Ecto neural progenitor cell (in vitro differentiated cells): ENCODE data around the gene TENM3.

Experiments
- DNase-seq: peaks from one replicate; pipeline ENCODE4 v3.0.0-alpha.2; 2018; ENCODE audit warnings: low spot score

The TENM3 gene

DNA sequence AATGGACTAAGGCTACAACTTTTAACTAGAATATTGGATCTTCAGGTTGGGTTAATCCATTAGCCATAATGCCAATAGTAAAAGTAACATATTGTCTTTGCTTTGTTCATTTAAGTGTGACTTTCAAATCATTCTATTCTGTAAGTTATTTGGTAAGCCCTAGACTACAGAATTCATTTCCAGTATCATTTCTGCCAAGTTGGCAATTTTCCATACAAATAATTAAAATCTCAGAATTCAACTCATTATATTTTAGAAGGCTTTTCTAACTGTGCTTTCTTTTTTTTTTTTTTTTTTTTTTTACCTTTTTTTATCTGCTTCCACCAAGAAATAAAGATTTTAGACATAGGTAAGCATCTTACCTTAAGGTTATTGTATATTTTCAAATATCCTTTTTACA is 500.6 kb downstream of the TENM3 start:
- no peak for DNase-seq

DNA sequence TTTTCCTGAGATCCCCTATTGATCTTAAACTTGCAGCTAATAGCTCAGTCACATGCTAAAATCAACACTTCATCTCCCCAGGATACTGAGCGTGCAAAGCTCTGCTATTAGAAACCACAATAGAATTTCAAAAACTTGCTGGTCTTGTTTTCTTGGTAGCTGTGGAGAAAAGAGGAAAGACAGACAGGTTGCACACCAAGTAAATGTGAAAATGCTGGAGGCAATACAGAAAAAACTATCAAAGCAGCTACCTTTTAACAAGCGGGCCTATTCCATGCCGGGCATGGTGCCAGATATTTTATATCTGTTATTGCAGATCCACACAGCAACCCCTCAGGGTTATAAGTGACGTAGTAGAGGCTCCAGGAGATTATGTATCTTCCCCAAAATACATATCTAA is 502.0 kb downstream of the TENM3 start:
- DNase-seq = no peak

GRCh38 chr4:182746876-182747275 is 503.7 kb downstream of the TENM3 start:
- DNase-seq = no peak

GRCh38 chr4:182748283-182748682 is 505.1 kb downstream of the TENM3 start:
- DNase-seq = no peak

- no peak for DNase-seq
These were observed 505.7 kb downstream of the TENM3 start for GRCh38 chr4:182748949-182749348.

DNA sequence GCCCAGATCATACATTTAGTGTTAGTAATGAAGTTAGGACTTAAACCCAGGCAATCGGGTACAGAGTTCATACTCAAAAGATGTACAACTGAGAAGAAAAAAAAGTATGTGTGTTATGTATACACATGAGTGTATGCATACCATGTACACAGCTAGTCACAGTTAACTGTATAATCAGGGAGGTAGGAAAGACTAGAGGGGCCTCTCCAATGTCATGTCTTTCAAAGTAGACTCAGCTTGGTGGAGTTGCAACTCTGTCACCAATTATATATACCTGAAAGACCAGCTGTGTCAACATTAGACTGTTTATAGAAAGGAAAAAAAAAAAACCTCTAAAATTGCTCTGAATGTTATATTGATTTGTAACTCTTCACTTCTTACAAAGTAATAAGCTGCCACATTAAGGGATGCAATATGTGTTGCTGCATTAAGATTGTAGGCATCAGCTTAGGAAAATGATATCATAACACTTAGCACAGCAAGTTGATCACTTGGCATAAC is 506.5 kb downstream of the TENM3 start:
- no peak for DNase-seq

GRCh38 chr4:182752158-182752910 is 509.1 kb downstream of the TENM3 start:
- no peak for DNase-seq

DNA sequence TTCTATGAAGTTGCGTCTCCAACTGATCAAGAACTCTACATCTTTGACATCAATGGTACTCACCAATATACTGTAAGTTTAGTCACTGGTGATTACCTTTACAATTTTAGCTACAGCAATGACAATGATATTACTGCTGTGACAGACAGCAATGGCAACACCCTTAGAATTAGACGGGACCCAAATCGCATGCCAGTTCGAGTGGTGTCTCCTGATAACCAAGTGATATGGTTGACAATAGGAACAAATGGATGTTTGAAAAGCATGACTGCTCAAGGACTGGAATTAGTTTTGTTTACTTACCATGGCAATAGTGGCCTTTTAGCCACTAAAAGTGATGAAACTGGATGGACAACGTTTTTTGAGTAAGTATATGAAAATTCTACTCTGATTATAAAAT is 511.7 kb downstream of the TENM3 start:
- no peak for DNase-seq

DNA sequence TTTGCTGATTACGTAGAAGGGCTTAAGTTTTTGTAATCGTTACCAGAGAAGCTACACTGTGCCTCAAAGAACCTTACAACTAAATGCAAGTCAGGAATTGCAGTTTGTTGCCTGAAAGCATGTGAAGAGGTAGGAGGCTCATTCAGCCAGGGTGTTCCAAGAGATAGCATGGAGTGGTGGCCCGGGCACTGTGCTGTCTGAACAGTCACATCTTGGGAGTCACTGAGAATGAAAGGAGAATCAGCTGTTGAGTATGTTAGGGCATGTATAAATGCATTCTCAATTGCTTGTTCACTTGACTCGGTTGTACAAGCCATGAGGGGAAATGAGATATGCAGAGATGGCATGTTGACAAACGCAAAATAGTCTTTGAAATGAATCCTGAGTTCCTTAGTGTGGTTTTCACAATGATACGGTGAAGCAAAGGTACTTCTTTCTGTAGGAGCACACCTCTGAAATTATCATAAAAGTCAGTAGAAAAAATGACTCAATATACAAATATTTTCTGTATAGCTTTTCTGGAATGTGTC is 513.0 kb downstream of the TENM3 start:
- no peak for DNase-seq

DNA sequence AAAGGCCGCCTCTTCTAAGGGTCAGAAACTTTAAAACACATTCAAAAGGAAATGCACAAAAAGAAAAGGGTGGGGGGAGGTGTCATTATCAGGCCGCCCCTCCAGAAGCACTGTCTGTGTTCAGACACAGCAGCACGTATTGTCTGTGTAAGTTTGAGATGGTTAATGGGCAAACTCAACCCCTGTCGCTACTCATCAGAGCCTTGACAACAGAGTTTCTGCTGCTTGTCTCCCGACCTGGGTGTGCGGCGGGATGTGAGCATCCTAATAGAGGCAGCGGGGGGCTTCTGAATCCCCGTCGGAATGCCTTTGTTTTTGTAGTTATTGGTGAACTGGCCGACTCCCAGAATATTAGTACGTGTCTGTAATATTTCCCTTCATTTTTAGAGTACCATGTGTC is 515.1 kb downstream of the TENM3 start:
- no peak for DNase-seq

DNA sequence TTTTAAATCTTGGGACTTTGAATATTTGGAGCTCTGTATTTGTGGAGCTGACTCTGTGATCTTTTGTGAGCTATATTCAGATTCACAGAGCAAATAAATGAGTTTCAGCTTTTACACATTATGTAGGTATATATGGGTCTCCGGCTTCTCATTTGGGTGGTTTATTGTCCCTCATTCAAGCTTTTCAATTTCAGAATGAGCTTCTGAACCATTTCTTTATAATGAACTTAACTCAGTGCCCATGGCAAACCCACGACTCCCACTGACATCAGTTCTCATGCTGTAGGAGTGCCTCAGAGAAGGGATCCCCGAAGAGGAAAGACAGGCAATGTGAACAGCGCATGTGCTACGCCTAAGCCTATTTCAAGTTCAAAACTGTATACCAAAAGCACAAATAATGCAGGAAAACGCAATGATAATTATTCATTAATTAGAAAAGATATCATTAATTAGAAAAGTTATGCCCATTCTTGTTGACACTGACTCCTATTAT is 517.4 kb downstream of the TENM3 start:
- no peak for DNase-seq

DNA sequence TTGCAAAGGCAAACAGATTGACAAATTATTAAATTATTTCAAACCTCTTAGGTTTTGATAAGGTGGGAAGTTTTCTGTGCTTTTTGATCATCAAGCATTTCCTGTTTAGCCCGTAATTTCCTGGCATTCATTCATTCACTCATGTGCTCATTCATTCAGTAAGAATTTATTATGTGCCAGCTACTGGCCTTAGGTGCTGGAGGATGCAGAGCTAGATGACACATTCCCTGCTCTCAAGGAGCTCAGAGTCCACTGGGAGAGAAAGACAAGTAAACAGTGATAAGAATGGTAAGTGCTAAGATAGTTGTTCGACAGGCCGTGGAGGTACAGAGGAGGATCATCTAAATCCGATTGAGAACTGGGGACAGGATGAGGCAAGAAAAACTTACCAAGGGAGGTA is 520.9 kb downstream of the TENM3 start:
- DNase-seq = no peak

DNA sequence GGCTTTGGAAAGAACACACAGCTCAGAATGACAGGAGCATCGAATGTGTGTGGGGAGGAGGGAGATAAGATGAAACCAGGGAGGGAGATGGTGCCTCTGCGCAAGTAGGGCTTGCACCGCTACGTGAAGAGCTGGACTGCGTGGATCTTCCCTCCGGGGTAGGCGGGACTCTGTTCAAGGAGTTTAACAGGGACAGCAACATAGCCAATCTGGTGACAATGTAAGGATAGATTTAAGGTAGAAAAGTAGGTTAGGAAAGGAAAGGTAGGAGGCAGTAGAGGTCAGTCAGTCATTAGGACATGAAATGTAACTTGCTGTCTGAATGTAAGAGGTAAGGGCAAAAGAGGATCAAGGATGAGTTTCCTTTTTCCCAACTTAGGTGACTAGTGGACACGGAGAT is 521.4 kb downstream of the TENM3 start:
- no peak for DNase-seq

GRCh38 chr4:182765987-182766856 is 523.0 kb downstream of the TENM3 start:
- DNase-seq = no peak

GRCh38 chr4:182766857-182767250 is 523.7 kb downstream of the TENM3 start:
- DNase-seq = no peak

DNA sequence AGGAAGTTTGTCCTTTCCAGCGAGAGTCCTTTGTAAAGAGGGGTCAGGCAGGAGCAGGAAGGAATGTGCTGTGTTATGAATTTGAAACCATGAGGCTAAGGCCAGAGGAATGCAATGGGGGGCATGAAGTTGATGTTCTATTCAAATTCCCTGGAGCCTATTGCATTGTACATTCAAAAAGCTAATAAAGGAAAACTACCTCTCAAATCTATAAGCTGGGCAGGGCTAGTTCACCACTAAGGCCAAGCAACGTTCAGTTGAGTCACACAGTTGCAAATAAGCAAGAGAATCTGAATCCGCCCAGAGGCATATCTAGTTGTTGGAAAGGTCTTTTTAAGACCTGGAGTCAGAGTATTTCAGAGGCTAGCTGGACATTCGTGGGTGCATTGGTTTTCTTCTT is 525.6 kb downstream of the TENM3 start:
- DNase-seq = no peak

GRCh38 chr4:182770259-182770995 is 527.2 kb downstream of the TENM3 start:
- no peak for DNase-seq

- no peak for DNase-seq
These were observed 527.9 kb downstream of the TENM3 start for GRCh38 chr4:182770996-182771514.

GRCh38 chr4:182775075-182775474 is 531.9 kb downstream of the TENM3 start:
- DNase-seq = no peak

DNA sequence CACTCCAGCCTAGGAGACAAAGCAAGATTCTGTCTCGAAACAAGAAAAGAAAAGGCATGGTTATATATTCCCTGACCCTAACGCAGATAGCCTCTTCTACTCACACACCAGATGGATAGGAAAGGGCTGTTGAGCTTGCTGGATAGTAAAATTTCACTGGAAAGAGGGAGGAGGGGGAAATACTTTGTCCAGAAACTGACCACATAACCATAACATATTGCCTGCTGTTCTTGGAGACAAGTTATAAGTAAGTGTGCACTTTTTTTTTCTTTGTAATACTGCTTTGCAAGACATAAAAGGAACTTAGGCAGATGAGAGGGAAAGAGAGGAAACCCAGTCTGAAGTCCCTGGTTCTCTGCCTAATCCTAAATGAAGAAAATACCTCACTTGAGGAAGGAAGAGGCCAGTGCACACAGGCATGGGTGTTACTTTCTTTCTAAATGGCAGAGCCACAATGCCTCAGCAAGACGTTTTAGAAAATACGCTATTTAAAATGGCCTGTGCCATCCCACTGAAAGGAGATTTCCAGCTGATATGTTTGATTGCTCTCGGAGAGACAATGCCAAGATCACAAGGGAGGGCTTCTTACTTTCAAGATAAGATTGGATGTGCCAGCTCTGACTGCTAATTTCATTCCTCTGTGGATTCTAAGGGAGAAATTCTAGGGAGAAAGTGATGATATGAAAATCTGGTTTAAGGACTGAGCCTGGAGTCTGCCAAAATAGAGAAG is 533.3 kb downstream of the TENM3 start:
- DNase-seq = no peak
